ENCODE measurements around the gene DNAJC18. TPM values are rescaled to one million over a fixed set of nuclear protein-coding genes. Genes with fewer than 3 reads are reported as not detected.

Gene DNAJC18
- total and polyA plus RNA-seq, 2 of the 8 experiments (the other 6 are each of a cell fraction or from before 2014, with no cell fraction given) = 7.8 to 29.2 TPM

DNA sequence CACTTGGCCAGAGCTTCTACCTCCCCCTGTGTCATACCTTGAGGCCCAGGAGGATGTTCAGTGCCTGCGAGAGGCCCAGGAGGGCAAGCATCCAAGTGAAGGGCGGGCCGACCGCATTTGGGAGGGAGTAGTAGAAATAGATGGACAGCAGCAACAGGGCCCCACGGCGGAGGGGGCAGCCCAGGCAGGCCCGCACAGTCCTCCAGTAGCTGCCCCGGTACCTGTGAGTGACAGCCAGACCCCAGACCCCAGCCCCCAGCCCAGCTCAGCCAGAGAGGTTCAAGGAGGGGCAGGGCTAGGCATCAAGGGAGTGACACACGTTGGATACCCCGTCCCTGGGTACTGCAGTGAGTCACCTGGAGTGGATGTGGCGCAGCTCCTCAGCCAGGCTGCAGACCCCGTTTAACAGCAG, 41.8 kb upstream of the DNAJC18 start:
- POLR2A ChIA-PET (ENCODE audit: partially characterized antibody) = interaction anchor here (0.7 to 1.0 kb wide), 2 partner anchors 193 to 201 kb away, joined by 3 read pairs; no protein-coding TSS in a partner anchor
- H3K4ac ChIP-seq (replicated peaks; ENCODE audit: insufficient read length, low read depth, low read length) = no peak overlapping the region
- 91% methylated on average over 12 of the region's 12 CpGs; no CpG with 5 or more reads in 1 of the 2 experiments for WGBS, 2 experiments (ENCODE audit: extremely low coverage in 1 of 2, insufficient coverage in 1 of 2, insufficient read length in 1 of 2, insufficient replicate concordance in 2 of 2, low coverage in 1 of 2, low lambda C conversion rate in 2 of 2, missing lambda C conversion rate in 1 of 2)
- no peak for FAIRE-seq
- no peaks in the 10 kb centered on the region for H3K36me3 ChIP-seq (ENCODE audit: control insufficient read depth in 2 of 4, insufficient read depth in 4 of 4, low read length in 3 of 4)
- no peaks in the 10 kb centered on the region for H3K27me3 ChIP-seq (replicated peaks in 1 of 4; ENCODE audit: control insufficient read depth in 3 of 4, extremely low read depth in 1 of 4, insufficient read depth in 3 of 4, low read length in 3 of 4)
- no peak overlapping the region for H3K4me3 ChIP-seq (ENCODE audit: extremely low read depth in 1 of 4, insufficient read depth in 2 of 4, low read depth in 3 of 4, low read length in 4 of 4)
- H4K5ac ChIP-seq (ENCODE audit: insufficient read length, low read depth, low read length) = no peak overlapping the region
- DNase-seq (ENCODE audit: low read depth in 1 of 2, low spot score in 2 of 2) = no peak
- TF ChIP-seq RFX5 (IDR thresholded peaks at IDR 0.05; ENCODE audit: borderline replicate concordance, low read depth, low read length) = no peak
- no peak for TF ChIP-seq CHD1 (IDR thresholded peaks at IDR 0.05; ENCODE audit: low read depth, low read length)
- no peaks in the 10 kb centered on the region; the same call in 1 of the 2 replicates for H3K23me2 ChIP-seq (ENCODE audit: low read depth, low read length)
- H4K8ac ChIP-seq (ENCODE audit: extremely low read depth, insufficient read depth, low read length) = peak overlapping the region; percentile 57; the same call in 1 of the 2 replicates
- H3K79me1 ChIP-seq (ENCODE audit: low read depth, low read length) = no peaks in the 10 kb centered on the region
- CTCF ChIA-PET (ENCODE audit: partially characterized antibody) = interaction anchor here (0.7 to 5.3 kb wide), 11 partner anchors 8 to 88 kb away, joined by 3 to 38 read pairs (median 5); partner anchors contain the start of genes ECSCR and SMIM33
- H2BK20ac ChIP-seq (ENCODE audit: low read length) = no peak overlapping the region
- H2AFZ ChIP-seq (ENCODE audit: low read length) = no peak overlapping the region
- H2BK120ac ChIP-seq (replicated peaks; ENCODE audit: low read depth, low read length) = peak overlapping the region; percentile 14
- H3K79me2 ChIP-seq (ENCODE audit: control insufficient read depth in 1 of 2, insufficient read depth in 2 of 2, low read length in 2 of 2) = no peaks in the 10 kb centered on the region
- peak overlapping the region; percentile 66; the same call in 1 of the 2 replicates for H2BK5ac ChIP-seq (ENCODE audit: low read depth, low read length)
- no peak overlapping the region for H3K23ac ChIP-seq (ENCODE audit: insufficient read length)
- H4K20me1 ChIP-seq (replicated peaks in 1 of 2; ENCODE audit: control insufficient read depth in 1 of 2, insufficient read depth in 2 of 2, low read length in 2 of 2) = no peaks in the 10 kb centered on the region
- H3K27ac ChIP-seq (ENCODE audit: low read depth, low read length) = no peak overlapping the region
- no peak overlapping the region for H3K9ac ChIP-seq (replicated peaks in 1 of 4; ENCODE audit: extremely low read depth in 1 of 4, low read depth in 3 of 4, low read length in 3 of 4)
- H3K56ac ChIP-seq (replicated peaks; ENCODE audit: insufficient read length, low read depth, low read length) = no peak overlapping the region
- no peak overlapping the region for H3K14ac ChIP-seq (ENCODE audit: insufficient read length)
- no peak overlapping the region for H2BK15ac ChIP-seq (ENCODE audit: low read length)
- H2BK12ac ChIP-seq (ENCODE audit: low read depth, low read length) = no peak overlapping the region
- H3K9me3 ChIP-seq (ENCODE audit: insufficient read depth in 2 of 2, low read depth in 1 of 2, low read length in 1 of 2) = no peaks in the 10 kb centered on the region
- no peak overlapping the region for H3K18ac ChIP-seq (ENCODE audit: extremely low read depth, low read length)
- H4K91ac ChIP-seq (replicated peaks; ENCODE audit: insufficient read length, low read length) = peak overlapping the region; percentile 39
- no peak overlapping the region for H2AK5ac ChIP-seq (ENCODE audit: low read depth, low read length)
- no peak overlapping the region for H3K4me2 ChIP-seq (ENCODE audit: insufficient read depth in 1 of 2, low read depth in 2 of 2, low read length in 2 of 2)
- H3K4me1 ChIP-seq (replicated peaks in 1 of 4; ENCODE audit: control insufficient read depth in 3 of 4, insufficient read depth in 4 of 4, low read length in 3 of 4) = peaks cover 0 to 6% (median 3%) of the 10 kb centered on the region in 4 experiments; a peak in 4 of 7 replicates
